ENCODE measurements around the gene GHRHR.

Gene GHRHR

GRCh38 chr7:30987936-30988335 is 24.2 kb downstream of the GHRHR start:
- Histone ChIP-seq H2AFZ (ENCODE audit: low read length) (no peak overlapping the region), H3K4me3 (ENCODE audit: low read depth, low read length, poor library complexity, severe bottlenecking) (no peak overlapping the region), H3K27ac (ENCODE audit: low read depth, low read length, poor library complexity, severe bottlenecking) (no peak overlapping the region), H3F3A (ENCODE audit: insufficient read depth, low read length) (no peaks in the 10 kb centered on the region), H3K9ac (ENCODE audit: low read length) (no peak overlapping the region), H3K4me2 (ENCODE audit: low read length) (no peak overlapping the region), H4K20me1 (ENCODE audit: insufficient read depth, low read length) (no peaks in the 10 kb centered on the region), H3K36me3 (ENCODE audit: insufficient read depth, low read length) (no peaks in the 10 kb centered on the region), H3K9me3 (ENCODE audit: low read length) (no peaks in the 10 kb centered on the region), H3K79me2 (ENCODE audit: insufficient read depth, low read length) (no peaks in the 10 kb centered on the region), H3K27me3 (ENCODE audit: insufficient read depth, low read length) (0 out of 2 replicates have a peak, but pooled peaks cover 5% of the 10 kb centered on the region), H3K9me2 (ENCODE audit: low read depth, low read length) (no peaks in the 10 kb centered on the region), H3K4me1 (ENCODE audit: insufficient read depth, low read length, severe bottlenecking) (no peaks in the 10 kb centered on the region)
- no peak for TF ChIP-seq EZH2 (IDR thresholded peaks at IDR 0.05; ENCODE audit: borderline replicate concordance, low read length)
- TF ChIP-seq CTCF (IDR thresholded peaks at IDR 0.05; ENCODE audit: low read length) = no peak

GRCh38 chr7:30988351-30989005 is 24.7 kb downstream of the GHRHR start:
- TF ChIP-seq EZH2 (IDR thresholded peaks at IDR 0.05; ENCODE audit: borderline replicate concordance, low read length) (no peak), CTCF (IDR thresholded peaks at IDR 0.05; ENCODE audit: low read length) (no peak)
- no peaks in the 10 kb centered on the region for H3K79me2 ChIP-seq (ENCODE audit: insufficient read depth, low read length)
- no peaks in the 10 kb centered on the region for H3K9me2 ChIP-seq (ENCODE audit: low read depth, low read length)
- H3K9me3 ChIP-seq (ENCODE audit: low read length) = no peaks in the 10 kb centered on the region
- no peak overlapping the region for H3K9ac ChIP-seq (ENCODE audit: low read length)
- 0 out of 2 replicates have a peak, but pooled peaks cover 5% of the 10 kb centered on the region for H3K27me3 ChIP-seq (ENCODE audit: insufficient read depth, low read length)
- no peaks in the 10 kb centered on the region for H4K20me1 ChIP-seq (ENCODE audit: insufficient read depth, low read length)
- H3K36me3 ChIP-seq (ENCODE audit: insufficient read depth, low read length) = no peaks in the 10 kb centered on the region
- no peak overlapping the region for H3K4me3 ChIP-seq (ENCODE audit: low read depth, low read length, poor library complexity, severe bottlenecking)
- H3F3A ChIP-seq (ENCODE audit: insufficient read depth, low read length) = no peaks in the 10 kb centered on the region
- H3K4me1 ChIP-seq (ENCODE audit: insufficient read depth, low read length, severe bottlenecking) = no peaks in the 10 kb centered on the region
- no peak overlapping the region for H2AFZ ChIP-seq (ENCODE audit: low read length)
- no peak overlapping the region for H3K4me2 ChIP-seq (ENCODE audit: low read length)
- H3K27ac ChIP-seq (ENCODE audit: low read depth, low read length, poor library complexity, severe bottlenecking) = no peak overlapping the region

- Histone ChIP-seq H4K20me1 (ENCODE audit: insufficient read depth, low read length) (no peaks in the 10 kb centered on the region), H3K4me3 (ENCODE audit: low read depth, low read length, poor library complexity, severe bottlenecking) (no peak overlapping the region), H3K79me2 (ENCODE audit: insufficient read depth, low read length) (no peaks in the 10 kb centered on the region), H2AFZ (ENCODE audit: low read length) (no peak overlapping the region), H3K36me3 (ENCODE audit: insufficient read depth, low read length) (no peaks in the 10 kb centered on the region), H3K27me3 (ENCODE audit: insufficient read depth, low read length) (0 out of 2 replicates have a peak, but pooled peaks cover 5% of the 10 kb centered on the region), H3K4me1 (ENCODE audit: insufficient read depth, low read length, severe bottlenecking) (no peaks in the 10 kb centered on the region), H3K4me2 (ENCODE audit: low read length) (no peak overlapping the region), H3K9me2 (ENCODE audit: low read depth, low read length) (no peaks in the 10 kb centered on the region), H3K9ac (ENCODE audit: low read length) (no peak overlapping the region), H3K27ac (ENCODE audit: low read depth, low read length, poor library complexity, severe bottlenecking) (no peak overlapping the region), H3F3A (ENCODE audit: insufficient read depth, low read length) (no peaks in the 10 kb centered on the region), H3K9me3 (ENCODE audit: low read length) (no peaks in the 10 kb centered on the region)
- TF ChIP-seq CTCF (IDR thresholded peaks at IDR 0.05; ENCODE audit: low read length) (no peak), EZH2 (IDR thresholded peaks at IDR 0.05; ENCODE audit: borderline replicate concordance, low read length) (no peak)
These were observed 25.5 kb downstream of the GHRHR start for GRCh38 chr7:30989008-30989823.
